PC-9 (cell line): ENCODE results near the gene HSPA1L.

ENCODE experiments used
- CTCF ChIP-seq: fragments of 200-600 bp; sonication (generic); conservative IDR thresholded peaks from 2 replicates; pipeline ENCODE4 v1.6.1; 2017; ENCODE audit warnings: mixed run types, antibody characterized with exemption, mild to moderate bottlenecking, moderate library complexity
- EZH2 ChIP-seq: fragments of 200-600 bp; sonication (generic); IDR thresholded peaks from 2 replicates; pipeline ENCODE4 v1.8.0; 2017; ENCODE audit warnings: antibody characterized with exemption, low read depth

GRCh38 chr6:31850765-31851484, 35.8 kb upstream of the HSPA1L start:
- TF ChIP-seq EZH2 (no peak), CTCF (no peak)
